ENCODE measurements around the gene IFIT5.

Gene IFIT5

GRCh38 chr10:89379103-89379502 lies 35.3 kb upstream of the IFIT5 start:
- H3K4me1 ChIP-seq (ENCODE audit: insufficient read depth, low read length, poor library complexity, severe bottlenecking) = no peaks in the 10 kb centered on the region
- no peaks in the 10 kb centered on the region for H3F3A ChIP-seq (ENCODE audit: low read depth)
- no peak for TF ChIP-seq CTCF (conservative IDR thresholded peaks at IDR 0.05; ENCODE audit: low read length)
- no peak for TF ChIP-seq EZH2phosphoT487 (IDR thresholded peaks at IDR 0.05; ENCODE audit: borderline replicate concordance)
- no peak overlapping the region for H3K4me3 ChIP-seq (ENCODE audit: low read length, poor library complexity, severe bottlenecking)
- H3K79me2 ChIP-seq (ENCODE audit: insufficient read depth, low read length) = no peaks in the 10 kb centered on the region
- no peak overlapping the region for H3K9ac ChIP-seq (ENCODE audit: low read depth, low read length, poor library complexity, severe bottlenecking)
- H4K20me1 ChIP-seq (ENCODE audit: insufficient read depth, low read length, poor library complexity, severe bottlenecking) = no peaks in the 10 kb centered on the region
- H3K9me2 ChIP-seq (replicated peaks; ENCODE audit: low read depth, low read length) = no peaks in the 10 kb centered on the region
- H3K4me2 ChIP-seq (ENCODE audit: low read depth, low read length, poor library complexity, severe bottlenecking) = no peak overlapping the region
- no peak overlapping the region for H2AFZ ChIP-seq (ENCODE audit: low read length)
- no peaks in the 10 kb centered on the region for H3K36me3 ChIP-seq (ENCODE audit: insufficient read depth, low read length)
- no peaks in the 10 kb centered on the region for H3K27me3 ChIP-seq (ENCODE audit: insufficient read depth, low read length, poor library complexity, severe bottlenecking)
- no peaks in the 10 kb centered on the region for H3K9me3 ChIP-seq (ENCODE audit: insufficient read depth, low read depth, low read length)

GRCh38 chr10:89382757-89383156 lies 31.6 kb upstream of the IFIT5 start:
- Histone ChIP-seq H3K4me3 (ENCODE audit: low read length, poor library complexity, severe bottlenecking) (no peak overlapping the region), H3K4me2 (ENCODE audit: low read depth, low read length, poor library complexity, severe bottlenecking) (no peak overlapping the region), H4K20me1 (ENCODE audit: insufficient read depth, low read length, poor library complexity, severe bottlenecking) (no peaks in the 10 kb centered on the region), H3K4me1 (ENCODE audit: insufficient read depth, low read length, poor library complexity, severe bottlenecking) (no peaks in the 10 kb centered on the region), H3K36me3 (ENCODE audit: insufficient read depth, low read length) (no peaks in the 10 kb centered on the region), H2AFZ (ENCODE audit: low read length) (no peak overlapping the region), H3K9me2 (replicated peaks; ENCODE audit: low read depth, low read length) (no peaks in the 10 kb centered on the region), H3K9ac (ENCODE audit: low read depth, low read length, poor library complexity, severe bottlenecking) (no peak overlapping the region), H3K9me3 (ENCODE audit: insufficient read depth, low read depth, low read length) (no peaks in the 10 kb centered on the region), H3F3A (ENCODE audit: low read depth) (no peaks in the 10 kb centered on the region), H3K79me2 (ENCODE audit: insufficient read depth, low read length) (no peaks in the 10 kb centered on the region), H3K27me3 (ENCODE audit: insufficient read depth, low read length, poor library complexity, severe bottlenecking) (no peaks in the 10 kb centered on the region)
- TF ChIP-seq EZH2phosphoT487 (IDR thresholded peaks at IDR 0.05; ENCODE audit: borderline replicate concordance) = no peak
- no peak for TF ChIP-seq CTCF (conservative IDR thresholded peaks at IDR 0.05; ENCODE audit: low read length)

- Histone ChIP-seq H3K9ac (ENCODE audit: low read depth, low read length, poor library complexity, severe bottlenecking) (no peak overlapping the region), H3F3A (ENCODE audit: low read depth) (no peaks in the 10 kb centered on the region), H3K9me3 (ENCODE audit: insufficient read depth, low read depth, low read length) (no peaks in the 10 kb centered on the region), H2AFZ (ENCODE audit: low read length) (no peak overlapping the region), H3K9me2 (replicated peaks; ENCODE audit: low read depth, low read length) (no peaks in the 10 kb centered on the region), H3K4me1 (ENCODE audit: insufficient read depth, low read length, poor library complexity, severe bottlenecking) (no peaks in the 10 kb centered on the region), H3K36me3 (ENCODE audit: insufficient read depth, low read length) (no peaks in the 10 kb centered on the region), H4K20me1 (ENCODE audit: insufficient read depth, low read length, poor library complexity, severe bottlenecking) (no peaks in the 10 kb centered on the region), H3K79me2 (ENCODE audit: insufficient read depth, low read length) (no peaks in the 10 kb centered on the region), H3K4me2 (ENCODE audit: low read depth, low read length, poor library complexity, severe bottlenecking) (no peak overlapping the region), H3K4me3 (ENCODE audit: low read length, poor library complexity, severe bottlenecking) (no peak overlapping the region), H3K27me3 (ENCODE audit: insufficient read depth, low read length, poor library complexity, severe bottlenecking) (no peaks in the 10 kb centered on the region)
- TF ChIP-seq CTCF (conservative IDR thresholded peaks at IDR 0.05; ENCODE audit: low read length) = no peak
- TF ChIP-seq EZH2phosphoT487 (IDR thresholded peaks at IDR 0.05; ENCODE audit: borderline replicate concordance) = no peak
These were observed 29.7 kb upstream of the IFIT5 start for GRCh38 chr10:89384474-89385340.
